ENCODE results near the gene DCTN5. TPM values are rescaled to one million over a fixed set of nuclear protein-coding genes. Genes with fewer than 3 reads are reported as not detected.

DCTN5 gene
- 49.9 and 84.7 TPM in 2 replicates for total RNA-seq

GRCh38 chr16:23640931-23641765 lies at the start of gene DCTN5, which contains the start of gene PALB2:
Gene DCTN5, plus strand, starts transcription at chr16:23641466. Its CDS starts 77 bp downstream, at chr16:23641543.
Gene PALB2, minus strand, starts transcription at chr16:23641310. Its CDS starts 153 bp downstream, at chr16:23641157.

GRCh38 chr16:23595951-23596720 lies 45.1 kb upstream of the DCTN5 start, which contains the start of gene NDUFAB1:
Gene NDUFAB1, minus strand, starts transcription at chr16:23596316. Its CDS starts 26 bp downstream, at chr16:23596290.

GRCh38 chr16:23678430-23679273 lies 37.4 kb downstream of the DCTN5 start, which contains the start of gene PLK1:
Gene PLK1, plus strand, starts transcription at chr16:23678889. Its CDS starts 44 bp downstream, at chr16:23678933.

GRCh38 chr16:23712976-23713375 lies 71.7 kb downstream of the DCTN5 start, which contains the start of gene ERN2:
Gene ERN2, minus strand, starts transcription at chr16:23713222. Its CDS starts 35 bp downstream, at chr16:23713187.

Other genes starting within 250 kb of the DCTN5 start
- 25.1 and 27.6 TPM in 2 replicates for gene COG7, start 188.3 kb upstream of the DCTN5 start, total RNA-seq
- gene GGA2, start 131.0 kb upstream of the DCTN5 start, total RNA-seq, result 31.0 and 40.7 TPM in 2 replicates
- 52.2 and 55.1 TPM in 2 replicates for gene EARS2, start 84.1 kb upstream of the DCTN5 start, total RNA-seq
- 107 and 141 TPM in 2 replicates for gene UBFD1, start 83.7 kb upstream of the DCTN5 start, total RNA-seq
- gene NDUFAB1, start 45.1 kb upstream of the DCTN5 start, total RNA-seq, result 83.5 and 96.4 TPM in 2 replicates
- gene PALB2, start 156 bp upstream of the DCTN5 start, total RNA-seq, result 8.7 and 15.5 TPM in 2 replicates
- 16.6 and 49.4 TPM in 2 replicates for gene PLK1, start 37.4 kb downstream of the DCTN5 start, total RNA-seq
- 0.12 and 0.77 TPM in 2 replicates for gene ERN2, start 71.8 kb downstream of the DCTN5 start, total RNA-seq
- gene CHP2, start 113.6 kb downstream of the DCTN5 start, total RNA-seq, result not detected in 2 replicates
- 1.00 and 2.4 TPM in 2 replicates for gene PRKCB, start 194.5 kb downstream of the DCTN5 start, total RNA-seq